ENCODE data around the gene KLHL29.

DNA sequence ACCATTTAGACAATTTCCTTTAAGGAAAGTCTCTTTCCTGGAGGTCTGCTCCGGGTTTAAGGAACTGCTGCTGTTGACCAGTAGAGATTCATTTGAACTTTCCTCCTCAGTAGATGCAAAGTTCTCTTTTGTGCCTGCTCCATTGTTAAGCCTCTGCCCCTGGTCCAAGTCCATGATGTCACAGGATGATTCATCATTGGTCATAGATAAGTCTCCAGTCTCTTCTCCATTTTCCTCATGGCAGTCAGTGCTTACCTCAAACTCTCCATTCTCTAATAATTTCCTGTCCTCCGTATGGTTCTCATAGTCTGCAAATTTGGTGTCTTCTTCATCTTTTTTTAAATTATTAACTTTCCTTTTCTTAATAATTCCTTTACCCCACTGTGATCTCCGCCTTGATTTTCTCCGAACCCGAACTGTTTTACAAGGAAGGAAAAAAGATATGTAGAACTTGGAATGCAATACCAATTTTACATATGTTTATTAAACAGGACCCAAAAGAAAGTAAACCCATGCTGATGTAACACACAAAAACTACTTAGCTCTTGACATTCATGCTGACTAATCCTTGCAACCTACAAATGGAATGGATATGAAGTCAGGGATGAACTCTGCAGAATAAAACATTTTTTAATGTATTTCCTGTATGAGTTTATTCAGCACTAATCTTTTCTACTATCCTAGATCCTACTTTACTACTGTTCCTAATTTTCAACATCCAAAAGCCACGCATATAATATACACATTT, 372.9 kb downstream of the KLHL29 start:
- TF ChIP-seq CTCF (conservative IDR thresholded peaks at IDR 0.05; ENCODE audit: low read length), result no peak
- TF ChIP-seq EZH2phosphoT487 (IDR thresholded peaks at IDR 0.05; ENCODE audit: borderline replicate concordance), result no peak

Measured in Loucy (cell line).